H1 (cell line): ENCODE results near the gene MIB1. TPM values are rescaled to one million over a fixed set of nuclear protein-coding genes. Genes with fewer than 3 reads are reported as not detected.

Experiments
- CTCF ChIA-PET: fragments of 300-600 bp; sonication (Branson Sonifier 250); formaldehyde crosslinking; loops from one replicate; lab custom pipeline; 2021; ENCODE audit not compliant: partially characterized antibody; lab: Charles Lee
- POLR2A ChIA-PET: fragments of 300-600 bp; sonication (Branson Sonifier 250); formaldehyde crosslinking; loops from one replicate; lab custom pipeline; 2021; ENCODE audit warnings: inconsistent platforms; ENCODE audit not compliant: partially characterized antibody; lab: Charles Lee
- DNase-seq, 2 experiments: peaks; one replicate each; pipeline versions ENCODE4 v3.0.0 to v3.0.0-alpha.2; 2010 to 2022; ENCODE audit warnings: low spot score in 2 of 2, low read depth in 1 of 2, mixed read lengths in 1 of 2
- FAIRE-seq: peaks from 2 replicates; lab custom pipeline; 2011; peaks lifted over from hg19 to GRCh38; lab: Jason Lieb, UNC
- H2AFZ ChIP-seq: 2 replicates; pipeline ENCODE4 v1.8.1; 2012; ENCODE audit warnings: low read length, inconsistent platforms
- H2AK5ac ChIP-seq: 2 replicates; pipeline ENCODE4 v1.6.1; 2013; ENCODE audit warnings: low read depth, low read length
- H2BK120ac ChIP-seq: replicated peaks from 2 replicates; pipeline ENCODE3; 2013; ENCODE audit warnings: low read depth, low read length, inconsistent platforms
- H2BK12ac ChIP-seq: 2 replicates; pipeline ENCODE4 v1.6.1; 2013; ENCODE audit warnings: low read depth, low read length
- H2BK15ac ChIP-seq: 2 replicates; pipeline ENCODE4 v1.6.1; 2013; ENCODE audit warnings: low read length
- H2BK20ac ChIP-seq: 2 replicates; pipeline ENCODE4 v1.6.1; 2013; ENCODE audit warnings: low read length
- H2BK5ac ChIP-seq: 2 replicates; pipeline ENCODE4 v1.6.1; 2013; ENCODE audit warnings: low read depth, low read length
- H3K14ac ChIP-seq: 2 replicates; pipeline ENCODE4 v1.6.1; 2013; ENCODE audit warnings: inconsistent platforms; ENCODE audit not compliant: insufficient read length
- H3K18ac ChIP-seq: 2 replicates; pipeline ENCODE4 v1.6.1; 2013; ENCODE audit warnings: low read length; ENCODE audit errors: extremely low read depth
- H3K23ac ChIP-seq: 2 replicates; pipeline ENCODE4 v1.6.1; 2013; ENCODE audit warnings: inconsistent platforms; ENCODE audit not compliant: insufficient read length
- H3K23me2 ChIP-seq: 2 replicates; pipeline ENCODE4 v1.6.1; 2013; ENCODE audit warnings: low read depth, low read length
- H3K27ac ChIP-seq: 2 replicates; pipeline ENCODE4 v1.6.1; 2011; ENCODE audit warnings: low read depth, low read length, inconsistent platforms
- H3K27me3 ChIP-seq, 4 experiments: replicated peaks in 1 of 4; 1 replicate in 1 of 4; 2 replicates in 3 of 4; pipeline versions ENCODE4 v1.6.1 to v1.8.1; 2011 to 2013; ENCODE audit warnings: low read length in 3 of 4, mild to moderate bottlenecking in 3 of 4, inconsistent platforms in 2 of 4, mixed read lengths in 2 of 4, moderate library complexity in 1 of 4; ENCODE audit not compliant: control insufficient read depth in 3 of 4, insufficient read depth in 3 of 4; ENCODE audit errors: extremely low read depth in 1 of 4
- H3K36me3 ChIP-seq, 4 experiments: 2 replicates each; pipeline versions ENCODE4 v1.6.1 to v1.8.1; 2011 to 2013; ENCODE audit warnings: mild to moderate bottlenecking in 4 of 4, low read length in 3 of 4, moderate library complexity in 2 of 4, control low read depth in 1 of 4, inconsistent platforms in 1 of 4; ENCODE audit not compliant: insufficient read depth in 4 of 4, control insufficient read depth in 2 of 4
- H3K4ac ChIP-seq: replicated peaks from 2 replicates; pipeline ENCODE3; 2013; ENCODE audit warnings: low read length, low read depth, mixed read lengths, inconsistent platforms; ENCODE audit not compliant: insufficient read length
- H3K4me1 ChIP-seq, 4 experiments: replicated peaks in 1 of 4; 1 replicate in 1 of 4; 2 replicates in 3 of 4; pipeline versions ENCODE4 v1.6.1 to v1.8.1; 2011 to 2013; ENCODE audit warnings: low read length in 3 of 4, inconsistent platforms in 2 of 4, mixed read lengths in 1 of 4; ENCODE audit not compliant: insufficient read depth in 4 of 4, control insufficient read depth in 3 of 4
- H3K4me2 ChIP-seq, 2 experiments: 2 replicates each; pipeline versions ENCODE4 v1.6.1 to v1.8.1; 2011 to 2013; ENCODE audit warnings: low read depth in 2 of 2, low read length in 2 of 2, control low read depth in 1 of 2, inconsistent platforms in 1 of 2, mild to moderate bottlenecking in 1 of 2; ENCODE audit not compliant: insufficient read depth in 1 of 2
- H3K4me3 ChIP-seq, 4 experiments: fragments of 200-600, 300-600 bp in 1 of 4; sonication (generic), shearing (Covaris generic), sonication (Bioruptor Twin) in 1 of 4; 2 replicates each; pipeline versions ENCODE4 v1.5.1 to v1.8.1; 2011 to 2016; ENCODE audit warnings: low read length in 4 of 4, low read depth in 3 of 4, control low read depth in 2 of 4, inconsistent platforms in 2 of 4, mild to moderate bottlenecking in 2 of 4, mixed read lengths in 1 of 4, moderate library complexity in 1 of 4; ENCODE audit not compliant: insufficient read depth in 2 of 4; ENCODE audit errors: extremely low read depth in 1 of 4
- H3K56ac ChIP-seq: replicated peaks from 2 replicates; pipeline ENCODE3; 2013; ENCODE audit warnings: low read depth, mild to moderate bottlenecking, mixed read lengths, low read length, inconsistent platforms; ENCODE audit not compliant: insufficient read length
- H3K79me1 ChIP-seq: 2 replicates; pipeline ENCODE4 v1.6.1; 2013; ENCODE audit warnings: low read depth, low read length, control low read depth
- H3K79me2 ChIP-seq, 2 experiments: 2 replicates each; pipeline versions ENCODE4 v1.6.1 to v1.8.1; 2012 to 2013; ENCODE audit warnings: low read length in 2 of 2, mild to moderate bottlenecking in 2 of 2, inconsistent platforms in 1 of 2; ENCODE audit not compliant: insufficient read depth in 2 of 2, control insufficient read depth in 1 of 2
- H3K9ac ChIP-seq, 4 experiments: replicated peaks in 1 of 4; 1 replicate in 1 of 4; 2 replicates in 3 of 4; pipeline versions ENCODE4 v1.6.1 to v1.8.1; 2011 to 2013; ENCODE audit warnings: low read depth in 3 of 4, low read length in 3 of 4, control low read depth in 2 of 4, mild to moderate bottlenecking in 2 of 4, moderate library complexity in 2 of 4, inconsistent platforms in 1 of 4; ENCODE audit errors: extremely low read depth in 1 of 4
- H3K9me3 ChIP-seq, 2 experiments: 2 replicates each; pipeline versions ENCODE4 v1.6.1 to v1.8.1; 2012 to 2013; ENCODE audit warnings: mild to moderate bottlenecking in 2 of 2, moderate library complexity in 2 of 2, control low read depth in 1 of 2, inconsistent platforms in 1 of 2, low read depth in 1 of 2, low read length in 1 of 2, mixed read lengths in 1 of 2; ENCODE audit not compliant: insufficient read depth in 2 of 2
- H4K20me1 ChIP-seq, 2 experiments: replicated peaks in 1 of 2; 2 replicates each; pipeline versions ENCODE3 to v1.8.1; 2011 to 2013; ENCODE audit warnings: inconsistent platforms in 2 of 2, low read length in 2 of 2, mild to moderate bottlenecking in 1 of 2; ENCODE audit not compliant: insufficient read depth in 2 of 2, control insufficient read depth in 1 of 2
- H4K5ac ChIP-seq: 2 replicates; pipeline ENCODE4 v1.6.1; 2013; ENCODE audit warnings: low read length, low read depth, mixed read lengths, inconsistent platforms; ENCODE audit not compliant: insufficient read length
- H4K8ac ChIP-seq: 2 replicates; pipeline ENCODE4 v1.8.0; 2013; ENCODE audit warnings: mild to moderate bottlenecking, moderate library complexity, low read length, inconsistent platforms; ENCODE audit not compliant: insufficient read depth; ENCODE audit errors: extremely low read depth
- H4K91ac ChIP-seq: replicated peaks from 2 replicates; pipeline ENCODE3; 2013; ENCODE audit warnings: low read length, mixed read lengths, inconsistent platforms; ENCODE audit not compliant: insufficient read length
- GTF2F1 ChIP-seq: IDR thresholded peaks from 2 replicates; pipeline ENCODE4 v1.6.1; 2012; ENCODE audit warnings: low read depth, low read length, improper control_type of control experiment, borderline replicate concordance
- JUN ChIP-seq: IDR thresholded peaks from 2 replicates; pipeline ENCODE4 v1.6.1; 2011; ENCODE audit warnings: low read depth, mild to moderate bottlenecking, improper control_type of control experiment, low read length
- RXRA ChIP-seq: IDR thresholded peaks from 2 replicates; pipeline ENCODE4 v1.6.1; 2011; ENCODE audit warnings: low read depth, mild to moderate bottlenecking, low read length, moderate library complexity; ENCODE audit not compliant: insufficient read depth
- SP2 ChIP-seq: IDR thresholded peaks from 2 replicates; pipeline ENCODE4 v1.6.1; 2012; ENCODE audit warnings: mild to moderate bottlenecking, low read length, inconsistent platforms
- TAF7 ChIP-seq: optimal IDR thresholded peaks from 2 replicates; pipeline ENCODE3; 2011; ENCODE audit warnings: low read depth, mild to moderate bottlenecking, inconsistent platforms, low read length, moderate library complexity, borderline replicate concordance
- TEAD4 ChIP-seq: IDR thresholded peaks from 2 replicates; pipeline ENCODE4 v1.6.1; 2012; ENCODE audit warnings: low read depth, low read length, inconsistent platforms, mixed read lengths
- ZNF274 ChIP-seq: IDR thresholded peaks from 2 replicates; pipeline ENCODE4 v1.7.0; 2012; ENCODE audit warnings: low read length, borderline replicate concordance; ENCODE audit errors: extremely low read depth
- WGBS, 2 experiments: shearing (Covaris generic) in 1 of 2; methylation state at CpG; one replicate each; pipeline versions ENCODE4 v1.1.6 to v1.1.7; 2013 to 2015; ENCODE audit warnings: low lambda C conversion rate in 2 of 2, mixed read lengths in 2 of 2, inconsistent platforms in 1 of 2, low coverage in 1 of 2, missing lambda C conversion rate in 1 of 2; ENCODE audit not compliant: insufficient replicate concordance in 2 of 2, insufficient coverage in 1 of 2, insufficient read length in 1 of 2; ENCODE audit errors: extremely low coverage in 1 of 2, missing lambda C conversion rate in 1 of 2; 5-methylcytosine and 5-hydroxymethylcytosine counted together
- polyA plus RNA-seq, 7 experiments: library from polyadenylated mRNA; depleted of rRNA in 3 of 7; stranded (reverse) in 5 of 7; unstranded in 2 of 7; fragments of >200 nt in 5 of 7; fragments of 200-250 nt in 2 of 7; gene quantifications; 1 replicate in 5 of 7; 2 replicates in 1 of 7; 4 replicates in 1 of 7; pipeline versions ENCODE4 v1.2.1 to v1.2.3, GENCODE V29; 2011 to 2013; ENCODE audit warnings: missing spikeins in 2 of 7, mixed read lengths in 2 of 7
- total RNA-seq: library from RNA; stranded (reverse); fragmentation: NEBNext Ultra II Directional; extraction: Animal tissue kit (Norgen Biotek cat#: 25700); gene quantifications from 2 replicates; pipeline ENCODE4 v1.2.1, GENCODE V29; 2021
- TF ChIP-seq, protein P1 (sequence below): IDR thresholded peaks from 2 replicates; pipeline ENCODE4 v1.6.1; 2011; ENCODE audit warnings: low read length, improper control_type of control experiment
- TF ChIP-seq, protein P2 (sequence below): IDR thresholded peaks from 2 replicates; pipeline ENCODE4 v1.6.1; 2012; ENCODE audit warnings: inconsistent platforms

MIB1 gene
- total and polyA plus RNA-seq, 2 of the 8 experiments (the other 6 are each of a cell fraction or from before 2014, with no cell fraction given): 8.2 to 60.3 TPM

DNA sequence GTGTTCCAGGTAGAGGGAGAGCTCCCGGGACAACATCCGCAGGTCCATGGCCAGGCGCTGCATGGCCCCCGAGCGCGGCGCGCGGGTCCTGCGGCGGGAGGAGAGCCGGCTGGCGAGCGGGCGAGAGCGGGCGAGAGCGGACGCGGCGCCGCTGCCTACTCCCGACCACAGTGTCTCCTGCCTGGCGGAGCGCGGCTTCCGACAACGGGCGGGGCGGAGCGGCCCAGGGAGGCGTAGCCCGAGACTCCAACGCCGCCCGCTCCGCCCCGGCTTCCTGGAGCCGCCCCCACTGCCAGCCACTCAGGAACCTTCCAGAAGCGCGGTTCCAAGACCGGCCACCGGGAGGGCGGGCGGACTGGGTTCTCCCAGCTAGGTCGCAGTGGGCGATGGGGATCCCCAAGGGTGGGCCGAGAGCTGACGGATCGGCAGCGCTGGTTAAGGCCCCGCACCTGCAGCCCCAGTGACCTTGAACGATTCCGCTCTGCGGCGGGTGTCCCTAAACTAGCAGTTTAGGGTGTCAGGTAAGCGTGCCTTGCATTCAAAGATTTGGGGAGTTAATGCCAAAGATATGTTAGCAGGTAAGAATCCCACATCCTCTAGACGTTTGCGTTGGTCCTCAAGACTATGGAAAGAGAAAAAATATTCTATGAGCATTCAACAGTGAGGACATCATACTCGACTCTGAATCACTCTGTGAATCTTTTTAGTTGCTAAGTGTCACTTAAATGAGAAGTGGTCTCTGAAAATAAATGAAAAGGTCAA is 35.8 kb upstream of the MIB1 start, which contains the start of gene ABHD3:
ABHD3 (minus strand) TSS at position 172 of the 762 bp plus-strand sequence; CDS start at position 63, 109 bp downstream.
- no peak within 1 kb of the TSS for H2AK5ac ChIP-seq
- peak within 1 kb of the TSS; percentile 29; the same call in 1 of the 2 replicates for H2BK5ac ChIP-seq
- H4K91ac ChIP-seq: peak within 1 kb of the TSS; percentile 64
- no peak within 1 kb of the TSS for H3K4ac ChIP-seq
- no peaks in the 10 kb centered on the region for H4K20me1 ChIP-seq
- POLR2A ChIA-PET: interaction anchor here (0.9 to 1.8 kb wide), 10 partner anchors 11 to 105 kb away, joined by 3 to 19 read pairs (median 6); partner anchors contain the start of genes ESCO1, MIB1 and SNRPD1
- peak within 1 kb of the TSS; percentile 96; the same call in 1 of the 2 replicates for H4K8ac ChIP-seq
- H3K27me3 ChIP-seq: peaks cover 0 to 3% (median 0%) of the 10 kb centered on the region in 4 experiments; a peak in 4 of 7 replicates
- no peak within 1 kb of the TSS for H2BK12ac ChIP-seq
- H3K4me1 ChIP-seq: peaks cover 0 to 3% (median 1%) of the 10 kb centered on the region in 4 experiments; a peak in 1 of 7 replicates
- 0 out of 2 replicates have a peak within 1 kb of the TSS, but pooled peaks have one; percentile 46 for H2BK15ac ChIP-seq
- H2BK120ac ChIP-seq: peak within 1 kb of the TSS; percentile 31
- CTCF ChIA-PET: interaction anchor here (0.8 to 1.1 kb wide), 3 partner anchors 12 to 80 kb away, joined by 3 read pairs; no protein-coding TSS in a partner anchor
- peak within 1 kb of the TSS; percentile 83 for H2AFZ ChIP-seq
- H3K79me1 ChIP-seq: no peaks in the 10 kb centered on the region
- no peak for FAIRE-seq
- peaks cover 6% of the 10 kb centered on the region for H3K23me2 ChIP-seq
- peak within 1 kb of the TSS; percentile 67 for H3K56ac ChIP-seq
- peak within 1 kb of the TSS; percentile 60 for H3K18ac ChIP-seq
- peak within 1 kb of the TSS; percentile 58 for H4K5ac ChIP-seq
- H3K9me3 ChIP-seq: peaks cover 0 to 12% of the 10 kb centered on the region in 2 experiments; a peak in 2 of 4 replicates
- peak within 1 kb of the TSS; percentile 50 to 78 (median 74) for H3K9ac ChIP-seq
- no peak within 1 kb of the TSS for H3K14ac ChIP-seq
- DNase-seq: peak; percentile 76 to 93
- no peak within 1 kb of the TSS for H3K23ac ChIP-seq
- WGBS, 2 experiments: 6% methylated on average over 60 of the region's 60 CpGs; no CpG with 5 or more reads in 1 of the 2 experiments
- no peaks in the 10 kb centered on the region for H3K79me2 ChIP-seq
- H2BK20ac ChIP-seq: no peak within 1 kb of the TSS
- peak within 1 kb of the TSS; percentile 69 to 84 for H3K4me2 ChIP-seq
- H3K36me3 ChIP-seq: peaks cover 0 to 7% (median 3%) of the 10 kb centered on the region in 4 experiments; a peak in 3 of 8 replicates
- peak within 1 kb of the TSS; percentile 62; the same call in 1 of the 2 replicates for H3K27ac ChIP-seq
- peak within 1 kb of the TSS; percentile 57 to 79 (median 74) for H3K4me3 ChIP-seq
- TF ChIP-seq RXRA (no peak), TEAD4 (no peak), JUN (no peak), TAF7 (peak; percentile 83), ZNF274 (no peak), GTF2F1 (no peak), SP2 (no peak)
- TF ChIP-seq, protein P1, sequence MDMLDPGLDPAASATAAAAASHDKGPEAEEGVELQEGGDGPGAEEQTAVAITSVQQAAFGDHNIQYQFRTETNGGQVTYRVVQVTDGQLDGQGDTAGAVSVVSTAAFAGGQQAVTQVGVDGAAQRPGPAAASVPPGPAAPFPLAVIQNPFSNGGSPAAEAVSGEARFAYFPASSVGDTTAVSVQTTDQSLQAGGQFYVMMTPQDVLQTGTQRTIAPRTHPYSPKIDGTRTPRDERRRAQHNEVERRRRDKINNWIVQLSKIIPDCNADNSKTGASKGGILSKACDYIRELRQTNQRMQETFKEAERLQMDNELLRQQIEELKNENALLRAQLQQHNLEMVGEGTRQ: no peak
- TF ChIP-seq, protein P2, sequence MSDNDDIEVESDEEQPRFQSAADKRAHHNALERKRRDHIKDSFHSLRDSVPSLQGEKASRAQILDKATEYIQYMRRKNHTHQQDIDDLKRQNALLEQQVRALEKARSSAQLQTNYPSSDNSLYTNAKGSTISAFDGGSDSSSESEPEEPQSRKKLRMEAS: no peak; the same call in 1 of the 2 replicates
